ENCODE results near the gene KRT5. TPM values are rescaled to one million over a fixed set of nuclear protein-coding genes. Genes with fewer than 3 reads are reported as not detected.

Gene KRT5
- total RNA-seq, 4 donors from 2014 or later: 0.94 to 9.9 (median 5.9) TPM; not detected in 1

DNA sequence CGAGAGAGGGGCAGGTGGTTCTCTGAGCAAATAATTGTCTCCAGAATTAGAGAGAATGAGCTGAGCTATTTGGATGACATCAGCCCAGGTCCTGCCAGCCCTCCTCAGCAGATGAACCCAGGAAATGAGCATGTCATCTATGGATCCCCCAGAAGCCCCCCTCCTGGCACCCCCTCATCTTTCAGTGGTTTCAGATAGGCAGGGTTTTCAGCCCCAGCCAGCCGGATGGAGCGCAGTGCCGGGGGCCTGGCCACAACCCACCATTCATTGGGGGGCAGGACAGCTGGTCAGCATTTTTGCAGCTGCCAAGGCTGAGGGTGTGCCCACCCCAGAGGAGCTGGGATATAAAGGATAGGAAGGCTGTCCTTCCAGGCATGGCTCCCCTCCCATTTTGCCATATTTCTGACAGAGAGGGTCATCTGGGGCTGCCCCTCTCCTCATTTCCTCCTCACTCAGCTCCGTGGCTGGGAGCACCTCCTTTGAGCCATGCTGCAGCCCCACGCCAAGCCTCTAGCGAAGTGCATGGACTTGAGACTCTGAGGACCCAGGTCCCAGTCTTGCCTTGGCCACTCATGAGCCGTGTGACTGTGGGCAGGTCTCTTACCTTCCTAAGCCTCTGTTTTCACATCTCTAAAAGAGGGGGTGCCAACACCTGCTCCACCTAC is 38.7 kb upstream of the KRT5 start:
- H3K27me3 ChIP-seq: no peaks in the 10 kb centered on the region
- DNase-seq: no peak
- no peak overlapping the region for H3K4me3 ChIP-seq
- no peaks in the 10 kb centered on the region for H3K9me3 ChIP-seq
- H3K27ac ChIP-seq: no peak overlapping the region
- H3K36me3 ChIP-seq: no peaks in the 10 kb centered on the region
- H3K4me1 ChIP-seq: no peaks in the 10 kb centered on the region
- TF ChIP-seq, protein P1, sequence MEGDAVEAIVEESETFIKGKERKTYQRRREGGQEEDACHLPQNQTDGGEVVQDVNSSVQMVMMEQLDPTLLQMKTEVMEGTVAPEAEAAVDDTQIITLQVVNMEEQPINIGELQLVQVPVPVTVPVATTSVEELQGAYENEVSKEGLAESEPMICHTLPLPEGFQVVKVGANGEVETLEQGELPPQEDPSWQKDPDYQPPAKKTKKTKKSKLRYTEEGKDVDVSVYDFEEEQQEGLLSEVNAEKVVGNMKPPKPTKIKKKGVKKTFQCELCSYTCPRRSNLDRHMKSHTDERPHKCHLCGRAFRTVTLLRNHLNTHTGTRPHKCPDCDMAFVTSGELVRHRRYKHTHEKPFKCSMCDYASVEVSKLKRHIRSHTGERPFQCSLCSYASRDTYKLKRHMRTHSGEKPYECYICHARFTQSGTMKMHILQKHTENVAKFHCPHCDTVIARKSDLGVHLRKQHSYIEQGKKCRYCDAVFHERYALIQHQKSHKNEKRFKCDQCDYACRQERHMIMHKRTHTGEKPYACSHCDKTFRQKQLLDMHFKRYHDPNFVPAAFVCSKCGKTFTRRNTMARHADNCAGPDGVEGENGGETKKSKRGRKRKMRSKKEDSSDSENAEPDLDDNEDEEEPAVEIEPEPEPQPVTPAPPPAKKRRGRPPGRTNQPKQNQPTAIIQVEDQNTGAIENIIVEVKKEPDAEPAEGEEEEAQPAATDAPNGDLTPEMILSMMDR (IDR thresholded peaks at IDR 0.05): no peak
- TF ChIP-seq POLR2A (IDR thresholded peaks at IDR 0.05): no peak

DNA sequence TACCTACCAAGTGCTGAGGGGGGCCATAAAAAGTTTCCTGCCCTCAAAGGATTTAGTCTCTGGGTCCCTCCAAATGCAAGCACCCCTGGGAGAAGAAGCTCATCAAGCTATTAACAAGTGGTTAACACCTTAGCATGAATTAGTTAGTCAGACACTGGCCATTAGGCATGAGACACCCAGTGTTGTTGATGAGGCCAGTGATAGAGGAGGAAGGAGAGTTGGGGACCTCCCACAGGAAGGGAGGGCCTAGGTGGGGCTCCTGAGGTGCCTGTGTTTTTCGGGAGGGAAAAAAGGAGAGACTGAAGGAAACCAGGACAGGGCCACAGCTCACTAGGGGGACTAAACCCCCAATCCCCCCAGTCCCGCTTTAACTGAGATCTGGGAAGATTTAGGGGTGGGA is 37.3 kb upstream of the KRT5 start:
- H3K27ac ChIP-seq: no peak overlapping the region
- no peak overlapping the region for H3K4me3 ChIP-seq
- H3K4me1 ChIP-seq: no peaks in the 10 kb centered on the region
- no peaks in the 10 kb centered on the region for H3K27me3 ChIP-seq
- H3K9me3 ChIP-seq: no peaks in the 10 kb centered on the region
- DNase-seq: no peak
- TF ChIP-seq, protein P1 (IDR thresholded peaks at IDR 0.05): no peak
- TF ChIP-seq POLR2A (IDR thresholded peaks at IDR 0.05): no peak
- no peaks in the 10 kb centered on the region for H3K36me3 ChIP-seq

DNA sequence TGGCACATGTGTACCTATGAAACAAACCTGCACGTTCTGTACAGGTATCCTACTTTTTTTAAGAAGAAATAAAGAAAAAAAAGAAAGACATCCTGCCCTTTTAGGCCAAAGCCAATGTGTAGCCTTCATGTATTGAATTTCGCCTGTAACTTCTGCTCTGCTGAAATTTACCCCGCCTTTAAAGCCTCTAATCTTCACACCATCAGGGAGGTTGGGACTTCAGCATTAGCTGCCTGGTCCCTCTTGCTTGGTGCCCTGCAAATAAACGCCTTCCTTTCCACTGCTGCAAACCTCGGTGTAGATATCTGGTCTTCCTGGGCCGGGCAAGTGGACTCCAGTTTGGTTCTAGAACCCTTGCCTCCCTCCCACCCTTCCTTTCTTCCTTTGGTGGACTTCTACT is 35.4 kb upstream of the KRT5 start:
- no peaks in the 10 kb centered on the region for H3K4me1 ChIP-seq
- H3K27ac ChIP-seq: no peak overlapping the region
- no peaks in the 10 kb centered on the region for H3K36me3 ChIP-seq
- no peak for DNase-seq
- no peaks in the 10 kb centered on the region for H3K27me3 ChIP-seq
- H3K9me3 ChIP-seq: no peaks in the 10 kb centered on the region
- TF ChIP-seq, protein P1 (IDR thresholded peaks at IDR 0.05): no peak
- no peak for TF ChIP-seq POLR2A (IDR thresholded peaks at IDR 0.05)
- H3K4me3 ChIP-seq: no peak overlapping the region

- Histone ChIP-seq H3K4me3 (no peak within 1 kb of the TSS), H3K4me1 (no peaks in the 10 kb centered on the region), H3K27me3 (no peaks in the 10 kb centered on the region), H3K9me3 (no peaks in the 10 kb centered on the region), H3K27ac (no peak within 1 kb of the TSS), H3K36me3 (no peaks in the 10 kb centered on the region)
- TF ChIP-seq, protein P1 (IDR thresholded peaks at IDR 0.05): no peak
- no peak for TF ChIP-seq POLR2A (IDR thresholded peaks at IDR 0.05)
- DNase-seq: no peak
Measured at GRCh38 chr12:52552681-52553195, 32.5 kb upstream of the KRT5 start, which contains the start of gene KRT71. Gene KRT71, minus strand, starts transcription at chr12:52553145. Its CDS starts 68 bp downstream, at chr12:52553077.

GRCh38 chr12:52552055-52552454 is 31.9 kb upstream of the KRT5 start:
- TF ChIP-seq, protein P1 (IDR thresholded peaks at IDR 0.05): no peak
- no peak for TF ChIP-seq POLR2A (IDR thresholded peaks at IDR 0.05)
- Histone ChIP-seq H3K36me3 (no peaks in the 10 kb centered on the region), H3K4me1 (no peaks in the 10 kb centered on the region), H3K27me3 (no peaks in the 10 kb centered on the region), H3K9me3 (no peaks in the 10 kb centered on the region), H3K27ac (no peak overlapping the region), H3K4me3 (no peak overlapping the region)
- DNase-seq: no peak

Measured in Peyer's patch (tissue), 4 donors.